GM23338 (cell line): ENCODE data around the gene MS4A18.

Experiments
- EZH2 ChIP-seq: fragments of 200-600 bp; sonication (generic); IDR thresholded peaks from one replicate; pipeline ENCODE4 v1.8.0; 2017; ENCODE audit warnings: antibody characterized with exemption, mild to moderate bottlenecking, low read depth; ENCODE audit not compliant: unreplicated experiment
- POLR2AphosphoS5 ChIP-seq: IDR thresholded peaks from 2 replicates; pipeline ENCODE4 v1.6.1; 2016; ENCODE audit warnings: antibody characterized with exemption, low read depth
- STAT1 ChIP-seq: IDR thresholded peaks from one replicate; pipeline ENCODE4 v1.6.1; 2016; ENCODE audit warnings: antibody characterized with exemption; ENCODE audit not compliant: unreplicated experiment
- TF ChIP-seq, protein P1 (sequence below), 2 experiments: fragments of 200-600 bp in 1 of 2; sonication (generic) in 1 of 2; conservative IDR thresholded peaks; 2 replicates each; pipeline versions ENCODE4 v1.5.1 to v1.6.1; 2016 to 2017; ENCODE audit warnings: antibody characterized with exemption in 2 of 2, low read depth in 2 of 2, mild to moderate bottlenecking in 2 of 2, moderate library complexity in 1 of 2

DNA sequence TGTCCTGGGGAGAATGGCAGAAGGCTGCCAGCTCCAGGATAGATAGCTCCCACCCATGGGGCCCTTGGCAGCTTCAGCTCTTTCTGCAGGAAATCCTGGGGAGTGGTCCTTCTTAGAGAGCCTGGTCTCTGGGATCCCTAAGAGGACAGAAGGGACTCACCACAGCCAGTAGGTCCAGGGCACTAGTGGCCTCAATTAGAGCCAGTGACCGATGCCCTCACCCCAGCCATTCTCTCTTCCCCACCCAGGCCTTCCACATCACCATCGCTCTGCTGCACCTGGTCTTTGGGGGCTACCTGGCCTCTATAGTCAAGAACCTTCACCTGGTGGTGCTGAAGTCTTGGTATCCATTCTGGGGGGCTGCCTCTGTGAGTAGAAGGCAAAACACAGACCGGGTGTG is 66.2 kb downstream of the MS4A18 start:
- TF ChIP-seq, protein P1, sequence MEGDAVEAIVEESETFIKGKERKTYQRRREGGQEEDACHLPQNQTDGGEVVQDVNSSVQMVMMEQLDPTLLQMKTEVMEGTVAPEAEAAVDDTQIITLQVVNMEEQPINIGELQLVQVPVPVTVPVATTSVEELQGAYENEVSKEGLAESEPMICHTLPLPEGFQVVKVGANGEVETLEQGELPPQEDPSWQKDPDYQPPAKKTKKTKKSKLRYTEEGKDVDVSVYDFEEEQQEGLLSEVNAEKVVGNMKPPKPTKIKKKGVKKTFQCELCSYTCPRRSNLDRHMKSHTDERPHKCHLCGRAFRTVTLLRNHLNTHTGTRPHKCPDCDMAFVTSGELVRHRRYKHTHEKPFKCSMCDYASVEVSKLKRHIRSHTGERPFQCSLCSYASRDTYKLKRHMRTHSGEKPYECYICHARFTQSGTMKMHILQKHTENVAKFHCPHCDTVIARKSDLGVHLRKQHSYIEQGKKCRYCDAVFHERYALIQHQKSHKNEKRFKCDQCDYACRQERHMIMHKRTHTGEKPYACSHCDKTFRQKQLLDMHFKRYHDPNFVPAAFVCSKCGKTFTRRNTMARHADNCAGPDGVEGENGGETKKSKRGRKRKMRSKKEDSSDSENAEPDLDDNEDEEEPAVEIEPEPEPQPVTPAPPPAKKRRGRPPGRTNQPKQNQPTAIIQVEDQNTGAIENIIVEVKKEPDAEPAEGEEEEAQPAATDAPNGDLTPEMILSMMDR (conservative IDR thresholded peaks at IDR 0.05; ENCODE audit: low read depth in 2 of 2), result no peak
- TF ChIP-seq STAT1 (no peak), POLR2AphosphoS5 (no peak), EZH2 (no peak)
